ENCODE data around the gene SAFB.

DNA sequence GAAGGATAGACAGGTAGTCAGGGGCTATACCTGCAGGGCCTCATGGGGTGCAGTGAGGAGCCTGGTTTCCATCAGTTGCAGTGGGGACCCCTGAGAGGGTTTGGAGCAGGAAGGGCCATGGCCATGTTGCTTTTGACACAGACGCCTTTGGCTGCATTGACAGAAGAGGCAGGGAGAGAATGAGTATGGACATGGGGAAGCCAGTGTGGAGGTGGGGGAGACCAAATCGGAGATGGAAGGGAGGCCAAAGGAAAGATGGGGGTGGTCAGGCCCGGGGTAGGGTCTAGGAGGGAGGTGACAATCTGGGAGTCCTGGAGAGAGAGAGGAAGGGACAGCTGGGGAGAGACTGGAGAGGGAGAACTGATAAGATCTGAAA is 59.2 kb downstream of the SAFB start:
- TF ChIP-seq, protein P1, sequence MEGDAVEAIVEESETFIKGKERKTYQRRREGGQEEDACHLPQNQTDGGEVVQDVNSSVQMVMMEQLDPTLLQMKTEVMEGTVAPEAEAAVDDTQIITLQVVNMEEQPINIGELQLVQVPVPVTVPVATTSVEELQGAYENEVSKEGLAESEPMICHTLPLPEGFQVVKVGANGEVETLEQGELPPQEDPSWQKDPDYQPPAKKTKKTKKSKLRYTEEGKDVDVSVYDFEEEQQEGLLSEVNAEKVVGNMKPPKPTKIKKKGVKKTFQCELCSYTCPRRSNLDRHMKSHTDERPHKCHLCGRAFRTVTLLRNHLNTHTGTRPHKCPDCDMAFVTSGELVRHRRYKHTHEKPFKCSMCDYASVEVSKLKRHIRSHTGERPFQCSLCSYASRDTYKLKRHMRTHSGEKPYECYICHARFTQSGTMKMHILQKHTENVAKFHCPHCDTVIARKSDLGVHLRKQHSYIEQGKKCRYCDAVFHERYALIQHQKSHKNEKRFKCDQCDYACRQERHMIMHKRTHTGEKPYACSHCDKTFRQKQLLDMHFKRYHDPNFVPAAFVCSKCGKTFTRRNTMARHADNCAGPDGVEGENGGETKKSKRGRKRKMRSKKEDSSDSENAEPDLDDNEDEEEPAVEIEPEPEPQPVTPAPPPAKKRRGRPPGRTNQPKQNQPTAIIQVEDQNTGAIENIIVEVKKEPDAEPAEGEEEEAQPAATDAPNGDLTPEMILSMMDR (IDR thresholded peaks at IDR 0.05; ENCODE audit: insufficient read depth, low read depth, low read length): no peak
- no peak for TF ChIP-seq EZH2 (IDR thresholded peaks at IDR 0.05; ENCODE audit: insufficient read depth, low read length)

Measured in astrocyte (in vitro differentiated cells and primary cell).